Gastrocnemius medialis (tissue), 4 donors: ENCODE data around the gene THRA. TPM values are rescaled to one million over a fixed set of nuclear protein-coding genes. Genes with fewer than 3 reads are reported as not detected.
A peak's percentile ranks its signal among the peaks of the same experiment; 100 is the strongest.

Experiments
- ATAC-seq, 2 donors: fragments of 150-250 bp; one replicate each; pipeline ENCODE4 v1.9.1; 2016
- DNase-seq, 2 donors: peaks; one replicate each; pipeline ENCODE4 v3.0.0-alpha.2; 2019
- H3K27ac ChIP-seq, 4 donors: fragments of 200-600 bp; sonication (generic); 1 replicate in 1 of 4; 2 replicates in 3 of 4; pipeline ENCODE4 v1.5.1; 2016 to 2018; ENCODE audit warnings: mild to moderate bottlenecking in 2 of 4, moderate library complexity in 1 of 4
- H3K27me3 ChIP-seq, 3 donors: fragments of 200-600 bp; sonication (generic) in 2 of 3; 1 replicate in 1 of 3; 2 replicates in 2 of 3; pipeline versions ENCODE4 v1.5.1 to v1.6.0; 2016 to 2019; ENCODE audit warnings: mild to moderate bottlenecking in 1 of 3, moderate library complexity in 1 of 3
- H3K36me3 ChIP-seq, 2 donors: fragments of 200-600 bp; sonication (generic) in 1 of 2; one replicate each; pipeline ENCODE4 v1.5.1; 2017 to 2018
- H3K4me1 ChIP-seq, 2 donors: fragments of 200-600 bp; sonication (generic) in 1 of 2; one replicate each; pipeline ENCODE4 v1.5.1; 2016 to 2017; ENCODE audit warnings: mild to moderate bottlenecking in 2 of 2
- H3K4me3 ChIP-seq, 4 donors: fragments of 200-600 bp; sonication (generic) in 3 of 4; 1 replicate in 1 of 4; 2 replicates in 3 of 4; pipeline ENCODE4 v1.5.1; 2016 to 2019; ENCODE audit warnings: mild to moderate bottlenecking in 2 of 4
- H3K9me3 ChIP-seq, 3 donors: fragments of 200-600 bp; sonication (generic) in 2 of 3; 1 replicate in 1 of 3; 2 replicates in 2 of 3; pipeline ENCODE4 v1.5.1; 2016 to 2019
- POLR2A ChIP-seq, 2 donors: fragments of 450-650 bp; IDR thresholded peaks; one replicate each; pipeline ENCODE4 v1.6.1; 2017; ENCODE audit warnings: antibody characterized with exemption in 2 of 2, mild to moderate bottlenecking in 2 of 2, moderate library complexity in 2 of 2
- in situ Hi-C, 4 donors: fragments of 200-750 bp; cut with MboI; loops; one replicate each; pipeline versions ENCODE4 v1.15.0 to v1.8.0; 2017; ENCODE audit warnings: low sequenced_read_pairs in 4 of 4
- intact Hi-C: fragments of 100-400 bp; cut with DNase I; formaldehyde crosslinking; loops from one replicate; pipeline ENCODE4 v1.15.1; 2023; ENCODE audit warnings: low total_unique reads
- total RNA-seq, 4 donors: library from RNA; depleted of rRNA; stranded (reverse); fragments of >200 nt; gene quantifications; one replicate each; pipeline versions ENCODE4 v1.1.0 to v1.2.3, GENCODE V29; 2016
- TF ChIP-seq, protein P1 (sequence below), 5 experiments: fragments of 450-650 bp in 3 of 5; fragments of 200-600 bp in 2 of 5; sonication (generic) in 2 of 5; IDR thresholded peaks in 4 of 5; conservative IDR thresholded peaks in 1 of 5; 1 replicate in 4 of 5; 2 replicates in 1 of 5; pipeline ENCODE4 v1.5.1; 2016 to 2019; ENCODE audit warnings: antibody characterized with exemption in 5 of 5, mild to moderate bottlenecking in 3 of 5, moderate library complexity in 3 of 5

The THRA gene
- total RNA-seq, 4 donors from 2014 or later: 42.2 to 71.6 (median 48.2) TPM

DNA sequence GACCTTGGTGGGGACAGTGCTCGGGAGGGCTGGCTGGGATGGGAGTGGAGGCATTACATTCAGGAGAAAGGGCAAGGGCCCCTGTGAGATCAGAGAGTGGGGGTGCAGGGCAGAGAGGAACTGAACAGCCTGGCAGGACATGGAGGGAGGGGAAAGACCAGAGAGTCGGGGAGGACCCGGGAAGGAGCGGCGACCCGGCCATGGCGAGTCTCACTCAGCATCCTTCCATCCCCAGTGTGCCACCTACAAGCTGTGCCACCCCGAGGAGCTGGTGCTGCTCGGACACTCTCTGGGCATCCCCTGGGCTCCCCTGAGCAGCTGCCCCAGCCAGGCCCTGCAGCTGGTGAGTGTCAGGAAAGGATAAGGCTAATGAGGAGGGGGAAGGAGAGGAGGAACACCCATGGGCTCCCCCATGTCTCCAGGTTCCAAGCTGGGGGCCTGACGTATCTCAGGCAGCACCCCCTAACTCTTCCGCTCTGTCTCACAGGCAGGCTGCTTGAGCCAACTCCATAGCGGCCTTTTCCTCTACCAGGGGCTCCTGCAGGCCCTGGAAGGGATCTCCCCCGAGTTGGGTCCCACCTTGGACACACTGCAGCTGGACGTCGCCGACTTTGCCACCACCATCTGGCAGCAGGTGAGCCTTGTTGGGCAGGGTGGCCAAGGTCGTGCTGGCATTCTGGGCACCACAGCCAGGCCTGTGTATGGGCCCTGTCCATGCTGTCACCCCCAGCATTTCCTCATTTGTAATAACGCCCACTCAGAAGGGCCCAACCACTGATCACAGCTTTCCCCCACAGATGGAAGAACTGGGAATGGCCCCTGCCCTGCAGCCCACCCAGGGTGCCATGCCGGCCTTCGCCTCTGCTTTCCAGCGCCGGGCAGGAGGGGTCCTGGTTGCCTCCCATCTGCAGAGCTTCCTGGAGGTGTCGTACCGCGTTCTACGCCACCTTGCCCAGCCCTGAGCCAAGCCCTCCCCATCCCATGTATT lies 46.5 kb upstream of the THRA start:
- DNase-seq: no peak
- no peaks in the 10 kb centered on the region for H3K27me3 ChIP-seq
- TF ChIP-seq POLR2A (IDR thresholded peaks at IDR 0.05): no peak
- TF ChIP-seq, protein P1, sequence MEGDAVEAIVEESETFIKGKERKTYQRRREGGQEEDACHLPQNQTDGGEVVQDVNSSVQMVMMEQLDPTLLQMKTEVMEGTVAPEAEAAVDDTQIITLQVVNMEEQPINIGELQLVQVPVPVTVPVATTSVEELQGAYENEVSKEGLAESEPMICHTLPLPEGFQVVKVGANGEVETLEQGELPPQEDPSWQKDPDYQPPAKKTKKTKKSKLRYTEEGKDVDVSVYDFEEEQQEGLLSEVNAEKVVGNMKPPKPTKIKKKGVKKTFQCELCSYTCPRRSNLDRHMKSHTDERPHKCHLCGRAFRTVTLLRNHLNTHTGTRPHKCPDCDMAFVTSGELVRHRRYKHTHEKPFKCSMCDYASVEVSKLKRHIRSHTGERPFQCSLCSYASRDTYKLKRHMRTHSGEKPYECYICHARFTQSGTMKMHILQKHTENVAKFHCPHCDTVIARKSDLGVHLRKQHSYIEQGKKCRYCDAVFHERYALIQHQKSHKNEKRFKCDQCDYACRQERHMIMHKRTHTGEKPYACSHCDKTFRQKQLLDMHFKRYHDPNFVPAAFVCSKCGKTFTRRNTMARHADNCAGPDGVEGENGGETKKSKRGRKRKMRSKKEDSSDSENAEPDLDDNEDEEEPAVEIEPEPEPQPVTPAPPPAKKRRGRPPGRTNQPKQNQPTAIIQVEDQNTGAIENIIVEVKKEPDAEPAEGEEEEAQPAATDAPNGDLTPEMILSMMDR (IDR thresholded peaks at IDR 0.05 in 4 of 5, conservative IDR thresholded peaks at IDR 0.05 in 1 of 5): no peak
- H3K4me1 ChIP-seq: peaks cover 55 to 63% of the 10 kb centered on the region in 2 donors
- H3K36me3 ChIP-seq: peaks cover 0 to 5% of the 10 kb centered on the region in 2 donors
- no peaks in the 10 kb centered on the region for H3K9me3 ChIP-seq
- peak overlapping the region; percentile 46 to 66 (median 59) for H3K4me3 ChIP-seq
- intact Hi-C loops (loop anchor here (1.0 to 10.0 kb wide), 3 partner anchors 59 to 299 kb away; no protein-coding TSS in a partner anchor), in situ Hi-C loops (no loop called here)
- no peak for ATAC-seq
- peak overlapping the region; percentile 87 to 99 (median 94) for H3K27ac ChIP-seq

GRCh38 chr17:40017422-40018080 lies 45.2 kb upstream of the THRA start:
- intact Hi-C loops: loop anchor here (2.0 to 10.0 kb wide), 2 partner anchors 75 to 297 kb away; no protein-coding TSS in a partner anchor
- in situ Hi-C loops: no loop called here
- ATAC-seq (peak in 1 of 2 donors; percentile 4), DNase-seq (peak; percentile 64 to 79)
- Histone ChIP-seq H3K27ac (peak overlapping the region; percentile 87 to 99 (median 94)), H3K4me3 (peak overlapping the region; percentile 46 to 66 (median 59)), H3K27me3 (no peaks in the 10 kb centered on the region), H3K36me3 (peaks cover 0 to 5% of the 10 kb centered on the region in 2 donors), H3K9me3 (no peaks in the 10 kb centered on the region), H3K4me1 (peaks cover 68 to 76% of the 10 kb centered on the region in 2 donors)
- TF ChIP-seq, protein P1 (IDR thresholded peaks at IDR 0.05 in 4 of 5, conservative IDR thresholded peaks at IDR 0.05 in 1 of 5): no peak
- peak; percentile 34 to 57 for TF ChIP-seq POLR2A (IDR thresholded peaks at IDR 0.05)

DNA sequence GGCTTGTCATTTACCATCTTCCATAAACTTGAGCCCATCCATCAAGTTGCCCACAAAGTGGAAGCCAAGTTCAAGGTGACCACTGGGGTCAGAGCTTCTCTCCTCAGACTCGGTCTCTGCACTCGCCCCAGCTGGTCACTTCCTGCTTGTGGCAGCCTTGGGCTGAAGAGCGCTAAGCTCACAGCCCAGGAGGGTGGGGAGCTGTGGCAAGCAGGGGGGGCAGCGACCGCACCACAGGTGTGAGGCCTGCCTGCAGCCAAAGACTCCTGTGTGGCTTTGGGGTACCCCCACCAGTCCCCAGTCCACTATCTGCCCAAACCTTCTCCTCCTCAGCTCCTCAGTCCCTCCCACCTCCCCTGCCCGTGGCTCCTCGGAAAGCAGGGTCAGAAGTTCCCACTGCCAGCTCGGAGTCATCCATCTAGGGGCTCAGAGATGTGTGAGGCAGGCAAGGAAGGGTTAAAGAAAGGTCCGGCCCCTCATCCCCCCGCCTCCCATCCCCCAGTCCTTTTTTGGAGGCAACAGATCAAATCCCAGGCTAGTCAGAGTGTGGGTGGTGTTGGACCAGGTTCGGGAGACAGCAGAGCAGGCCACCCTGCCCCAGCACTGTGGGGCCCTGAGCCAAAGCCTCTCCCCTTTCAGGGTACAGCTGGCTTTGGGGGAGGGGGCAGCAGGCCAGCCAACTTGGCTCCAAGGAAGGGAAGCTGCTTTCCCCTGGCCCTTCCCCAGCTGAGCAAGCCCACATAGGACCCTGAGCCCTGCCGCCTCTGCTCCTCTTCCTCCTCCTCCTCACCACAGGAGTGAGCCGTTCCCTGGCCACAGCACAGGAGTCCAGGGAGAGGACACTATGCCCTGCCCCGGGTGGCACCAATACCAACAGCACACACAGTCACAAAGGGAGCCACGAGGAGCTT lies 44.3 kb upstream of the THRA start:
- Histone ChIP-seq H3K9me3 (no peaks in the 10 kb centered on the region), H3K4me3 (peak overlapping the region; percentile 46 to 66 (median 59)), H3K36me3 (peaks cover 0 to 5% of the 10 kb centered on the region in 2 donors), H3K4me1 (peaks cover 77 to 85% of the 10 kb centered on the region in 2 donors), H3K27me3 (no peaks in the 10 kb centered on the region), H3K27ac (peak overlapping the region; percentile 87 to 99 (median 94))
- TF ChIP-seq POLR2A (IDR thresholded peaks at IDR 0.05): peak; percentile 66 to 71
- TF ChIP-seq, protein P1 (IDR thresholded peaks at IDR 0.05 in 4 of 5, conservative IDR thresholded peaks at IDR 0.05 in 1 of 5): no peak
- peak; percentile 29 to 33 for ATAC-seq
- peak; percentile 84 to 90 for DNase-seq
- in situ Hi-C loops (no loop called here), intact Hi-C loops (loop anchor here (2.0 to 10.0 kb wide), 2 partner anchors 74 to 296 kb away; no protein-coding TSS in a partner anchor)
